DND-41 (cell line): ENCODE results near the gene CRYGS.

Experiments used
- ATAC-seq: fragments of 200-7000 bp; cut with Tn5 transposase; 3 replicates; pipeline ENCODE4 v1.9.1; 2021; ENCODE audit warnings: low read depth; ENCODE audit not compliant: insufficient read depth
- DNase-seq: peaks from one replicate; pipeline ENCODE4 v3.0.0-alpha.2; 2020
- H2AFZ ChIP-seq: 2 replicates; pipeline ENCODE4 v1.6.0; 2012; ENCODE audit warnings: low read depth, low read length
- H3K27ac ChIP-seq: 2 replicates; pipeline ENCODE4 v1.5.1; 2012; ENCODE audit warnings: low read length, inconsistent platforms
- H3K27me3 ChIP-seq: fragments of 200-600 bp; sonication (generic); 2 replicates; pipeline ENCODE4 v1.6.0; 2012; ENCODE audit warnings: low read length, mild to moderate bottlenecking, inconsistent platforms; ENCODE audit not compliant: insufficient read depth, poor library complexity
- H3K36me3 ChIP-seq: 2 replicates; pipeline ENCODE4 v1.5.1; 2012; ENCODE audit warnings: low read length, inconsistent platforms; ENCODE audit not compliant: insufficient read depth
- H3K4me1 ChIP-seq: 2 replicates; pipeline ENCODE4 v1.5.1; 2012; ENCODE audit warnings: mild to moderate bottlenecking, low read length; ENCODE audit not compliant: insufficient read depth
- H3K4me2 ChIP-seq: 2 replicates; pipeline ENCODE4 v1.6.0; 2012; ENCODE audit warnings: mild to moderate bottlenecking, moderate library complexity, low read length, inconsistent platforms; ENCODE audit not compliant: insufficient read depth
- H3K4me3 ChIP-seq, 2 experiments: fragments of 200-600 bp in 1 of 2; shearing (Covaris generic) in 1 of 2; 2 replicates each; pipeline ENCODE4 v1.5.1; 2012 to 2016; ENCODE audit warnings: inconsistent platforms in 2 of 2, low read length in 2 of 2, mild to moderate bottlenecking in 2 of 2, low read depth in 1 of 2, moderate library complexity in 1 of 2
- H3K79me2 ChIP-seq: 2 replicates; pipeline ENCODE4 v1.6.0; 2012; ENCODE audit warnings: low read length, inconsistent platforms; ENCODE audit not compliant: insufficient read depth
- H3K9ac ChIP-seq: 2 replicates; pipeline ENCODE4 v1.6.0; 2012; ENCODE audit warnings: low read depth, mild to moderate bottlenecking, inconsistent platforms, low read length, moderate library complexity
- H3K9me3 ChIP-seq: 2 replicates; pipeline ENCODE4 v1.5.1; 2012; ENCODE audit warnings: low read length, moderate library complexity, mild to moderate bottlenecking, inconsistent platforms; ENCODE audit not compliant: insufficient read depth, severe bottlenecking
- H4K20me1 ChIP-seq: 2 replicates; pipeline ENCODE4 v1.6.0; 2012; ENCODE audit warnings: low read length; ENCODE audit not compliant: insufficient read depth
- EZH2 ChIP-seq: IDR thresholded peaks from 3 replicates; pipeline ENCODE4 v1.6.1; 2012; ENCODE audit warnings: borderline replicate concordance, low read depth, mild to moderate bottlenecking, moderate library complexity, low read length, inconsistent platforms; ENCODE audit not compliant: severe bottlenecking
- TF ChIP-seq, protein P1 (sequence below): IDR thresholded peaks from 2 replicates; pipeline ENCODE4 v1.5.1; 2012; ENCODE audit warnings: borderline replicate concordance, low read length, moderate library complexity, mild to moderate bottlenecking; ENCODE audit not compliant: poor library complexity, severe bottlenecking; ENCODE audit errors: extremely low read depth

Gene CRYGS

DNA sequence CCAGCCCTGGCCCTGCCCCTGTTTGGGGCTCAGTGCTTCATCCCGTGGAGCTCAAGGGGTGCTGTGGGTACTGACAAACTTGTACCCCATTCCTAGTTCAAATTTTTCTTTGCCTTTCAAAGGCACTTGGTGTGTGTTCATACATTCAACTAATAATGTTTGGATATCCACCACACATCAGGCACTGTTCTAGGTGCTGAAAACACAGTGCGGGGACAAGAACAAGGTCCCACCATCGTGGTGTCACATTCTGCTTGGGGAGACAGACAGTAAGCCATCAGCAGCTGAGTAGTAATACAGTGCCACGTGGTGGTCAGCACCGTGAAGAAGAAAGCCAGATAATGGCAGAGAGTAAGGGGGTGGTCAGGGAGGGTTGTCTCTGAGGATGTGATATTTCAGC is 32.5 kb downstream of the CRYGS start:
- H3K79me2 ChIP-seq: no peaks in the 10 kb centered on the region
- no peaks in the 10 kb centered on the region; the same call in 1 of the 2 replicates for H3K4me1 ChIP-seq
- no peak overlapping the region for H3K27ac ChIP-seq
- no peaks in the 10 kb centered on the region for H3K9me3 ChIP-seq
- H4K20me1 ChIP-seq: no peaks in the 10 kb centered on the region
- peaks cover 10% of the 10 kb centered on the region for H3K27me3 ChIP-seq
- no peak overlapping the region for H3K4me3 ChIP-seq
- DNase-seq (no peak), ATAC-seq (no peak)
- no peaks in the 10 kb centered on the region for H3K36me3 ChIP-seq
- no peak overlapping the region for H3K9ac ChIP-seq
- H2AFZ ChIP-seq: no peak overlapping the region
- no peak overlapping the region for H3K4me2 ChIP-seq
- no peak for TF ChIP-seq EZH2
- TF ChIP-seq, protein P1, sequence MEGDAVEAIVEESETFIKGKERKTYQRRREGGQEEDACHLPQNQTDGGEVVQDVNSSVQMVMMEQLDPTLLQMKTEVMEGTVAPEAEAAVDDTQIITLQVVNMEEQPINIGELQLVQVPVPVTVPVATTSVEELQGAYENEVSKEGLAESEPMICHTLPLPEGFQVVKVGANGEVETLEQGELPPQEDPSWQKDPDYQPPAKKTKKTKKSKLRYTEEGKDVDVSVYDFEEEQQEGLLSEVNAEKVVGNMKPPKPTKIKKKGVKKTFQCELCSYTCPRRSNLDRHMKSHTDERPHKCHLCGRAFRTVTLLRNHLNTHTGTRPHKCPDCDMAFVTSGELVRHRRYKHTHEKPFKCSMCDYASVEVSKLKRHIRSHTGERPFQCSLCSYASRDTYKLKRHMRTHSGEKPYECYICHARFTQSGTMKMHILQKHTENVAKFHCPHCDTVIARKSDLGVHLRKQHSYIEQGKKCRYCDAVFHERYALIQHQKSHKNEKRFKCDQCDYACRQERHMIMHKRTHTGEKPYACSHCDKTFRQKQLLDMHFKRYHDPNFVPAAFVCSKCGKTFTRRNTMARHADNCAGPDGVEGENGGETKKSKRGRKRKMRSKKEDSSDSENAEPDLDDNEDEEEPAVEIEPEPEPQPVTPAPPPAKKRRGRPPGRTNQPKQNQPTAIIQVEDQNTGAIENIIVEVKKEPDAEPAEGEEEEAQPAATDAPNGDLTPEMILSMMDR: no peak

DNA sequence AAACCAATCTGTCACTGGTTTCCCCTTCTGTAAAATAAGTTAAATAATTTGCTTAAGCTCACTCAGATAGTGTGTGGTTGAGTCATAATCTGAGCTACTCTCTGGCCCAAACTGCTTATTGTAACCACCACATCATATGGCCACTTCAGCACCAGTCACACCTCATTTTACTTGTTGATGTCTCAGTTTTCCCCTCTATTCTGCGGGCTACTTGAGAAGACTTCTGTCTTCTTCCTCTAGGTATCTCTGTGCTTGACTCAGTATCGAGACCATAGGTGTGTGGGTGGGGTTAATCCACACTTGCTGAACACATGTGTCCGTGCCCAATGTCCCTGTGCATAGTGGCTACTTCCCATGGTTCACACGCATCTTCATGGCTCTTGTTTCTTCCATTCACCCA is 32.9 kb downstream of the CRYGS start:
- Histone ChIP-seq H3K9me3 (no peaks in the 10 kb centered on the region), H3K27me3 (peaks cover 10% of the 10 kb centered on the region), H3K9ac (no peak overlapping the region), H3K27ac (no peak overlapping the region), H3K4me3 (no peak overlapping the region), H2AFZ (no peak overlapping the region), H3K36me3 (no peaks in the 10 kb centered on the region), H3K79me2 (no peaks in the 10 kb centered on the region), H3K4me2 (no peak overlapping the region), H3K4me1 (no peaks in the 10 kb centered on the region; the same call in 1 of the 2 replicates), H4K20me1 (no peaks in the 10 kb centered on the region)
- TF ChIP-seq EZH2: no peak
- TF ChIP-seq, protein P1: no peak
- no peak for ATAC-seq
- no peak for DNase-seq

DNA sequence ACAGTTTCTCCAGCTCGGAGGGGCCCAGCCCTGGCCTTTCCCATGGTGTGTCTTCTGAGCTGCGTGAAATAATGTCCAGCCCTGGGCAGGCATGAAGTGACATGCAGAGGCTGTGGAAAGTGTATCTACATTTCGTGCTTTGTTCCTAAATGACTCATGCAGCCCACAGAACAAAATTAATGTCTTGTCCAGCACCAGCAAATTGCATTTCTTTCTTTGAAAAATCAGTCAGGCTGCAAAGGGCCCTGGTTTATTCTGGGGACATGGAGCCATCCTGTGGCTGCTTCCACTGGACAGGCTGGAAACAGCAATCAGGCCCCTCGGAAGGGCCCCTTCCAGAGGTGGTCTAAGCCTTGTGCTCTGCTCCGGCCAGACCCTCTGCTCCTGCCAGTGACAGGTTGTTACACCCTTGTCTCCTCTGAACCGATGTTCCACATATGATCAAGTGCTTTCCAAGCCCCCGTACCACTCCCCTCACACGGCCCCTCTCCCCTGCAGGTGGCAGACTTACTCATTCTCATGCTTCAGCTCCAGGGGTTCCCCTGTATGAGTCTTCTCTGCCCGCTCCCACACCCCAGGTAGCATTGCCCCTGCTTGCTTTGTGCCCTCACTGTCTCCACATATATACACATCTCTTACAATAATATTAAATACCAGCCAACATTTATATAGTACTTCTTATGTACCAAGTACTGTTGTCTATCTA is 33.7 kb downstream of the CRYGS start:
- no peak overlapping the region for H3K4me3 ChIP-seq
- no peaks in the 10 kb centered on the region for H4K20me1 ChIP-seq
- no peaks in the 10 kb centered on the region for H3K9me3 ChIP-seq
- no peak overlapping the region for H3K4me2 ChIP-seq
- ATAC-seq: no peak
- no peaks in the 10 kb centered on the region; the same call in 1 of the 2 replicates for H3K4me1 ChIP-seq
- TF ChIP-seq, protein P1: no peak
- no peak for TF ChIP-seq EZH2
- no peaks in the 10 kb centered on the region for H3K36me3 ChIP-seq
- H2AFZ ChIP-seq: no peak overlapping the region
- DNase-seq: no peak
- H3K79me2 ChIP-seq: no peaks in the 10 kb centered on the region
- no peak overlapping the region for H3K9ac ChIP-seq
- peaks cover 10% of the 10 kb centered on the region for H3K27me3 ChIP-seq
- H3K27ac ChIP-seq: no peak overlapping the region
